Panc1 (cell line): ENCODE results near the gene TEX11. TPM values are rescaled to one million over a fixed set of nuclear protein-coding genes. Genes with fewer than 3 reads are reported as not detected.
"Not testable (repeated sequence)": the region's sequence is repeated elsewhere in the genome, so short reads cannot be mapped to it uniquely, and the experiment has no call there.

Source experiments
- ATAC-seq: fragments of 200-7000 bp; cut with Tn5 transposase; 2 replicates; pipeline ENCODE4 v1.9.1; 2020; ENCODE audit warnings: mild to moderate bottlenecking, moderate library complexity
- BruUV-seq: library from RNA; stranded (reverse); fragments of 400-500 nt; replicated peaks from 2 replicates; lab custom pipeline; 2021; lab: Mats Ljungman, UMichigan
- CTCF ChIA-PET: fragments of 300-600 bp; sonication (Branson Sonifier 250); formaldehyde crosslinking; loops from one replicate; lab custom pipeline; 2022; ENCODE audit warnings: antibody characterized with exemption; lab: Charles Lee
- POLR2A ChIA-PET: fragments of 300-600 bp; sonication (Branson Sonifier 250); formaldehyde crosslinking; loops from one replicate; lab custom pipeline; 2022; ENCODE audit warnings: antibody characterized with exemption; lab: Charles Lee
- DNase-seq: peaks from one replicate; pipeline ENCODE4 v3.0.0-alpha.2; 2010; ENCODE audit warnings: low read depth, low spot score
- H3K27ac ChIP-seq: 2 replicates; pipeline ENCODE4 v1.5.1; 2011; ENCODE audit warnings: mild to moderate bottlenecking, low read length, inconsistent platforms
- H3K27me3 ChIP-seq: fragments of 200-500 bp; sonication (Bioruptor generic); 2 replicates; pipeline ENCODE4 v1.6.0; 2014; ENCODE audit warnings: low read length, inconsistent platforms; ENCODE audit not compliant: control insufficient read depth, insufficient read depth
- H3K36me3 ChIP-seq: fragments of 200-500 bp; sonication (Bioruptor generic); 2 replicates; pipeline ENCODE4 v1.5.1; 2014; ENCODE audit warnings: inconsistent platforms, mild to moderate bottlenecking, low read length, moderate library complexity; ENCODE audit not compliant: control insufficient read depth, insufficient read depth
- H3K4me1 ChIP-seq: 2 replicates; pipeline ENCODE4 v1.5.1; 2011; ENCODE audit warnings: inconsistent platforms, mild to moderate bottlenecking, low read length, moderate library complexity; ENCODE audit not compliant: control insufficient read depth, insufficient read depth
- H3K4me3 ChIP-seq, 2 experiments: 2 replicates each; pipeline ENCODE4 v1.5.1; 2011 to 2012; ENCODE audit warnings: low read depth in 2 of 2, low read length in 2 of 2, mild to moderate bottlenecking in 2 of 2, inconsistent platforms in 1 of 2, moderate library complexity in 1 of 2
- H3K9me3 ChIP-seq: fragments of 200-500 bp; sonication (Bioruptor generic); 2 replicates; pipeline ENCODE4 v1.5.1; 2014; ENCODE audit warnings: low read depth, mild to moderate bottlenecking, inconsistent platforms, low read length, moderate library complexity; ENCODE audit not compliant: control insufficient read depth, insufficient read depth
- CTCF ChIP-seq: fragments of 450-650 bp; IDR thresholded peaks from 2 replicates; pipeline ENCODE4 v1.5.1; 2017; ENCODE audit warnings: mild to moderate bottlenecking
- POLR2AphosphoS5 ChIP-seq: IDR thresholded peaks from 2 replicates; pipeline ENCODE4 v1.6.1; 2012; ENCODE audit warnings: mild to moderate bottlenecking, low read depth, low read length, moderate library complexity
- REST ChIP-seq, 2 experiments: IDR thresholded peaks; 2 replicates each; pipeline ENCODE4 v1.6.1; 2011 to 2012; ENCODE audit warnings: low read depth in 2 of 2, control low read depth in 1 of 2, low read length in 1 of 2, mild to moderate bottlenecking in 1 of 2, moderate library complexity in 1 of 2; ENCODE audit not compliant: insufficient read depth in 1 of 2
- SIN3A ChIP-seq: IDR thresholded peaks from 2 replicates; pipeline ENCODE4 v1.6.1; 2012; ENCODE audit warnings: low read depth, mild to moderate bottlenecking, low read length, moderate library complexity, borderline replicate concordance; ENCODE audit not compliant: insufficient read depth
- TCF7L2 ChIP-seq: IDR thresholded peaks from 2 replicates; pipeline ENCODE4 v1.6.1; 2011; ENCODE audit warnings: mild to moderate bottlenecking, low read depth, low read length, inconsistent platforms
- in situ Hi-C: cut with HindIII; loops from 2 replicates; pipeline ENCODE4 v1.10.0; 2016; ENCODE audit warnings: low sequenced_read_pairs, low pct_unique_long_range_greater_than_20kb
- intact Hi-C: fragments of 100-400 bp; cut with micrococcal nuclease; formaldehyde crosslinking; loops from one replicate; pipeline ENCODE4 v1.10.0; 2022; ENCODE audit not compliant: unreplicated experiment
- total RNA-seq: library from RNA; stranded (reverse); gene quantifications from one replicate; pipeline ENCODE4 v1.2.1, GENCODE V29; 2021; ENCODE audit not compliant: unreplicated experiment

Gene TEX11
- total RNA-seq, 1 experiment from 2014 or later: not detected

GRCh38 chrX:70755850-70756249, 152.7 kb downstream of the TEX11 start:
- Histone ChIP-seq H3K4me1 (no peaks in the 10 kb centered on the region), H3K27ac (no peak overlapping the region), H3K27me3 (no peaks in the 10 kb centered on the region), H3K36me3 (no peaks in the 10 kb centered on the region), H3K9me3 (no peaks in the 10 kb centered on the region), H3K4me3 (no peak overlapping the region)
- in situ Hi-C loops (no loop called here), intact Hi-C loops (no loop called here)
- POLR2A ChIA-PET: no interaction called here
- CTCF ChIA-PET: no interaction called here
- DNase-seq: no peak
- no peak for TF ChIP-seq TCF7L2
- no peak for TF ChIP-seq REST (IDR thresholded peaks at IDR 0.05; ENCODE audit: insufficient read depth in 1 of 2, low read depth in 2 of 2, low read length in 1 of 2)
- no peak for TF ChIP-seq POLR2AphosphoS5
- TF ChIP-seq SIN3A: no peak
- TF ChIP-seq CTCF: no peak
- BruUV-seq: no TSS peak
- ATAC-seq: no peak

- no peaks in the 10 kb centered on the region for H3K27me3 ChIP-seq
- no peak overlapping the region for H3K4me3 ChIP-seq
- no peak for DNase-seq
- ChIA-PET CTCF (interaction anchor here (0.5 kb wide), 1 partner anchor 223 kb away, joined by 4 read pairs; no protein-coding TSS in a partner anchor), POLR2A (no interaction called here)
- in situ Hi-C loops: no loop called here
- TF ChIP-seq SIN3A (no peak), CTCF (no peak), TCF7L2 (no peak), POLR2AphosphoS5 (no peak), REST (IDR thresholded peaks at IDR 0.05; ENCODE audit: insufficient read depth in 1 of 2, low read depth in 2 of 2, low read length in 1 of 2) (no peak)
- H3K27ac ChIP-seq: no peak overlapping the region
- H3K9me3 ChIP-seq: no peaks in the 10 kb centered on the region
- ATAC-seq: no peak
- BruUV-seq: no TSS peak
- no peaks in the 10 kb centered on the region for H3K4me1 ChIP-seq
- no peaks in the 10 kb centered on the region for H3K36me3 ChIP-seq
- intact Hi-C loops: no loop called here
These were observed 154.2 kb downstream of the TEX11 start for GRCh38 chrX:70754169-70754848.

GRCh38 chrX:70733774-70734173, 174.7 kb downstream of the TEX11 start:
- H3K9me3 ChIP-seq, H3K4me3 ChIP-seq, H3K27ac ChIP-seq, POLR2A ChIA-PET, H3K4me1 ChIP-seq, H3K36me3 ChIP-seq, DNase-seq, in situ Hi-C loops, intact Hi-C loops, ATAC-seq, H3K27me3 ChIP-seq, BruUV-seq, CTCF ChIA-PET: not testable (repeated sequence)
